Measurements from ENCODE around the gene SVOPL.
"Not testable (repeated sequence)": the region's sequence is repeated elsewhere in the genome, so short reads cannot be mapped to it uniquely, and the experiment has no call there.

Gene SVOPL

GRCh38 chr7:138701537-138701923 is 368 bp upstream of the SVOPL start:
- DNase-seq = no peak

GRCh38 chr7:138699661-138700060 is 1.5 kb downstream of the SVOPL start:
- no peak for DNase-seq

- DNase-seq = no peak
Observed at GRCh38 chr7:138698281-138698680, 2.9 kb downstream of the SVOPL start.

GRCh38 chr7:138697535-138698182 is 3.5 kb downstream of the SVOPL start:
- DNase-seq = no peak

GRCh38 chr7:138695776-138696175 is 5.4 kb downstream of the SVOPL start:
- not testable (repeated sequence) for DNase-seq

DNA sequence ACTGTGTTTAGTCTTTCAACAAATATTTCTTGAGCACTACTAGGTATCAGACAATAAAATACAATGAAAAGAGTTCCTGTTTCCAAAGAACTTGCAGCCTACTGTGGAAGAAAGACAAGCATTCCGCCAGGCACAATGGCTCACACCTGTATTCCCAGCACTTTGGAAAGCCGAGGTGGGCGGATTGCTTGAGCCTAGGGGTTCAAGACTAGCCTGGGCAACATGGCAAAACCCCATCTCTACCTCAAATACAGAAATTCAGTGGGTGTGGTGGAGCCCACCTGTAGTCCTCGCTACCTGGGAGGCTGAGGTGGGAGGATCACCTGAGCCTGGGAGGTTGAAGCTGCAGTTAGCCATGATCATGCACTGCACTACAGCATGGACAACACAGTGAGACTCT is 6.1 kb downstream of the SVOPL start:
- DNase-seq = no peak

- no peak for DNase-seq
Observed at GRCh38 chr7:138691178-138691577, 10.0 kb downstream of the SVOPL start.

GRCh38 chr7:138690495-138690894 is 10.7 kb downstream of the SVOPL start:
- DNase-seq = no peak

DNA sequence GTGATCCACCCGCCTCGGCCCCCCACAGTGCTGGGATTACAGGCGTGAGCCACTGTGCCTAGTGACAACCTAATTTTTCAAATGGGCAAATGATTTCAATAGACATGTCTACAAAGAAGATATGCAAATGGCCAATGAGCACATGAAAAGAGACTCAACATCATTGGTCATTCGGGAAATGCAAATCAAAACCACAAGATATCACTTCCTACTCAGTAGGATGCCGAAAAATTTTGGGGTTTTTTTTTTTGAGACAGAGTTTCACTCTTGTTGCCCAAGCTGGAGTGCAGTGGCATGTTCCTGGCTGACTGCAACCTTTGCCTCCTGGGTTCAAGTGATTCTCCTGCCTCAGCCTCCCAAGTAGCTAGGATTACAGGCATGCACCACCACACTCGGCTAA is 13.1 kb downstream of the SVOPL start:
- not testable (repeated sequence) for DNase-seq

DNA sequence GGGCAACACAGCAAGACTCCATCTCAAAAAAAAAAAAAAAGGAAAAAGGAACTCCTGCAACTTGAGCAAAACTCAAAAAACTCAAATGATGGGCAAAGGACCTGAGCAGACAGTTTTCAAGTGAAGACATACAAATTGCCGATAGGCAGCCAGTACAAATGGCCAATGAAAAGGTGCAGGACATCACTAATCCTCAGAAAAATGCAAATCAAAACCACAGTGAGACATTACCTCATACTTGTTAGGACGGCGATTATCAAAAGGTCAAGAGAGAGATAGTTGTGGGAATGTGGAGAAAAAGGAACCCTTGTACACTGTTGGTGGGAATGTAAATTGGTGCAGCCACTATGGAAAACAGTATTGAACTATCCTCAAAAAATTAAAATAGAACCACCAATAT is 16.8 kb downstream of the SVOPL start:
- no peak for DNase-seq

GRCh38 chr7:138679793-138680192 is 21.4 kb downstream of the SVOPL start:
- no peak for DNase-seq

DNA sequence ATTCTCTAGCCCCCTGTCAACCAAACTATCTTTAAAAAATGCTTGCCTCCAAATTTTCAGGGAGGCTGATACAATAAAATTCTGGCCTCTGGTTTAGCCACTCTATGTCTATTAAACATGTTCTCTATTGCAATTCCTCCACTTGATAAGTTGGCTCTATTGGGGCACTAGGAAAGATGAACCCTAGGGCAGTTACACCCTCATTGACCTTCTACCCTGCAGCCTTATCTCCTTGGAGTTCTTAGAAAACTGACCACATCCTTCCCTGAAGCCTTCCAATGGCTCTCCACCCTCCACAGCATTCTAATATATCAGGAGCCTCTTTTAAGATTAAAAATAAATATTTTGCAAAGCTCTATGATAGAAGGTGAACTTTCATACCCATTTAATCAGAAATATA is 30.6 kb downstream of the SVOPL start:
- DNase-seq = no peak

DNA sequence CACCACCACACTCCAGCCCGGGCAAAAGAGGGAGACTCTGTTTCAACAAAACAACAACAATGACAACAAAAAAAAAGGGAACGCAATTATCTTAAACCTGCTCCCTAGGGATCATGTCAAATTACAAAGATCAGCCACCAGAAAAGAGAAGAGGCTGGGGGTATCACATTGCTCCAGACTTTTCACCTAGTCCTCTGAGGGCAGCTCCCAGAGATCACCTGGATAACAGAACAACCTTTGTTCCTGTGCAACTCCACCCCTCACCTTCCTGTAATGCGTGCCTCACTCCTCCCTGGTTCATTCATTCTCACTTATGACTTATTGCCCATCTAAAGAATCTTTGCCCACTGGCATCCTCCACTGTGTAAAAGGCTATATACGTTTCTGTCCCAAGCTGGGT is 31.8 kb downstream of the SVOPL start:
- DNase-seq = no peak

DNA sequence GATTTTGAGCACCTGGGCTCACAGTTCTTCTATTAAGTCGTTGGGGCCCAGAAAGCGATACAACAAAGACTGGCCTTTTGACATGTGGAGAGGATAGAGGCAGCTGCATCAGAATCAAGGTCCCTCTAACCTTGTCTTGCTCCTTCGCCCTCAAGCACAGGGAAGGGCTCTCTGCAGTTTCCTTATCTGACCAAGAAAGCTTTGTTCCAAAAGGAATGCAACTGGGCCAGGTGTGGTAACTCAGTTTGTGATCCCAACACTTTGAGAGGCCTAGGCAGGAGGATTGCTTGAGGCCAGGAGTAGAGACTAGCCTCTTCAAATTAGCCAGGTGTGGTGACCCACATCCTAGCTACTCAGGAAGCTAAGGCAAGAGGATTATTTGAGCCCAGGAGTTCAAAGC is 32.2 kb downstream of the SVOPL start:
- no peak for DNase-seq

DNA sequence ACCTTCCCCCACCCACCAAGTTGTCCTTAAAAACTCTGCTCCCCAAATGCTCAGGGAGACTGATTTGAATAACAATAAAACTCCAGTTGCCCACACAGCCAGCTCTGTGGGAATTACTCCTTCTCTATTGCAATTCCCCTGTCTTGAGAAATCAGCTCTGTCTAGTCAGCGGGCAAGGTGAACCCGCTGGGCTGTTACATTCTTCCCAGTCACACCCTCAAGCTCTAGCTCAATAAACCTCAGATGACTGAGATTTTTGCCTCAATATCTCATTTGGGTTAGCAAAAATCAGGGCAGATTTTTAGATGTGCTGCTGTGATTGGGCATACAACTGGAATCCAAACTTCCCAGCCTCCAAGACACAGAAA is 32.9 kb downstream of the SVOPL start:
- no peak for DNase-seq

- no peak for DNase-seq
Observed at GRCh38 chr7:138667535-138668228, 33.5 kb downstream of the SVOPL start.

GRCh38 chr7:138666385-138666784 is 34.8 kb downstream of the SVOPL start:
- DNase-seq = no peak

GRCh38 chr7:138665669-138666140 is 35.5 kb downstream of the SVOPL start:
- peak in 22 of 56 donors; percentile 1 to 55 (median 16) for DNase-seq

GRCh38 chr7:138665249-138665648 is 35.9 kb downstream of the SVOPL start:
- DNase-seq = no peak

- peak in 7 of 56 donors; percentile 5 to 39 (median 17) for DNase-seq
Observed at GRCh38 chr7:138663725-138664710, 37.1 kb downstream of the SVOPL start.

DNA sequence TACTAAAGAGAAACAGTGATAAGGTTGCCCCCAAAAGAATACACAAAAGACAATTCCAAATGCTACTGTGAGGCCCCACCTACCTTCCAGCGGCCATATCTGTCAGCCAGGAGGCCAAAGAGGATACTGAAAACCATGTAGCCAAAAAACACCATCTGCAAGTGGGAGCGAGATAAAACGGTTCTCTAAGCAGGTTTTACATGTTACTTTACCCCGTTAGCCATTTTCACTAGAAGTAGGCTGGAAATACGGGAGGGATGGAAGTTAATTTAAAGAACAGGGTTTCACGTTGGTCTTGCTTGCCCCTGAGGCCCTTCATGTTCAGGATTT is 38.2 kb downstream of the SVOPL start:
- no peak for DNase-seq

Measured in amygdala (tissue), 56 donors.